GM21529 (cell line): ENCODE data around the gene RPL18A.
A peak's percentile ranks its signal among the peaks of the same experiment; 100 is the strongest.

Experiments used
- ATAC-seq: cut with Tn5 transposase; IDR thresholded peaks from one replicate; pipeline ENCODE4 v1.9.1; 2021; ENCODE audit not compliant: unreplicated experiment

RPL18A gene

GRCh38 chr19:17859533-17860330 is at the start of gene RPL18A:
TSS of gene RPL18A (plus strand) at chr19:17859910. CDS start at chr19:17859957, 47 bp downstream.
- ATAC-seq: peak; percentile 89

GRCh38 chr19:17811103-17811502 is 48.6 kb upstream of the RPL18A start:
- ATAC-seq: no peak

GRCh38 chr19:17811681-17812080 is 48.0 kb upstream of the RPL18A start:
- ATAC-seq: no peak

- no peak for ATAC-seq
Measured at GRCh38 chr19:17812099-17812498, 47.6 kb upstream of the RPL18A start.

- ATAC-seq: no peak
Measured at GRCh38 chr19:17817668-17818363, 41.9 kb upstream of the RPL18A start.

GRCh38 chr19:17821190-17821589 is 38.5 kb upstream of the RPL18A start, which contains the start of gene INSL3:
TSS of gene INSL3 (minus strand) at chr19:17821519. CDS start at chr19:17821506, 13 bp downstream.
- no peak for ATAC-seq

GRCh38 chr19:17824339-17824738 is 35.4 kb upstream of the RPL18A start:
- ATAC-seq: no peak

GRCh38 chr19:17826508-17827056 is 33.1 kb upstream of the RPL18A start:
- no peak for ATAC-seq

GRCh38 chr19:17829855-17830566 is 29.7 kb upstream of the RPL18A start:
- ATAC-seq: no peak

- ATAC-seq: no peak
Measured at GRCh38 chr19:17830567-17831418, 28.9 kb upstream of the RPL18A start.

GRCh38 chr19:17831419-17831888 is 28.3 kb upstream of the RPL18A start:
- no peak for ATAC-seq

- no peak for ATAC-seq
Measured at GRCh38 chr19:17832443-17833208, 27.1 kb upstream of the RPL18A start.

GRCh38 chr19:17834350-17835181 is 25.1 kb upstream of the RPL18A start:
- no peak for ATAC-seq

- ATAC-seq: no peak
Measured at GRCh38 chr19:17835182-17836006, 24.3 kb upstream of the RPL18A start.

- ATAC-seq: no peak
Measured at GRCh38 chr19:17836530-17836929, 23.2 kb upstream of the RPL18A start.

GRCh38 chr19:17837972-17838371 is 21.7 kb upstream of the RPL18A start:
- no peak for ATAC-seq

- no peak for ATAC-seq
Measured at GRCh38 chr19:17840019-17840418, 19.7 kb upstream of the RPL18A start.

- no peak for ATAC-seq
Measured at GRCh38 chr19:17841371-17841809, 18.3 kb upstream of the RPL18A start.
